Gastrocnemius medialis (tissue), 4 donors: ENCODE data around the gene SERPINA9. TPM values are rescaled to one million over a fixed set of nuclear protein-coding genes. Genes with fewer than 3 reads are reported as not detected.

Experiments
- ATAC-seq, 2 donors: fragments of 150-250 bp; one replicate each; pipeline ENCODE4 v1.9.1; 2016
- DNase-seq, 2 donors: peaks; one replicate each; pipeline ENCODE4 v3.0.0-alpha.2; 2019
- H3K27ac ChIP-seq, 4 donors: fragments of 200-600 bp; sonication (generic); 1 replicate in 1 of 4; 2 replicates in 3 of 4; pipeline ENCODE4 v1.5.1; 2016 to 2018; ENCODE audit warnings: mild to moderate bottlenecking in 2 of 4, moderate library complexity in 1 of 4
- H3K27me3 ChIP-seq, 3 donors: fragments of 200-600 bp; sonication (generic) in 2 of 3; 1 replicate in 1 of 3; 2 replicates in 2 of 3; pipeline versions ENCODE4 v1.5.1 to v1.6.0; 2016 to 2019; ENCODE audit warnings: mild to moderate bottlenecking in 1 of 3, moderate library complexity in 1 of 3
- H3K36me3 ChIP-seq, 2 donors: fragments of 200-600 bp; sonication (generic) in 1 of 2; one replicate each; pipeline ENCODE4 v1.5.1; 2017 to 2018
- H3K4me1 ChIP-seq, 2 donors: fragments of 200-600 bp; sonication (generic) in 1 of 2; one replicate each; pipeline ENCODE4 v1.5.1; 2016 to 2017; ENCODE audit warnings: mild to moderate bottlenecking in 2 of 2
- H3K4me3 ChIP-seq, 4 donors: fragments of 200-600 bp; sonication (generic) in 3 of 4; 1 replicate in 1 of 4; 2 replicates in 3 of 4; pipeline ENCODE4 v1.5.1; 2016 to 2019; ENCODE audit warnings: mild to moderate bottlenecking in 2 of 4
- H3K9me3 ChIP-seq, 3 donors: fragments of 200-600 bp; sonication (generic) in 2 of 3; 1 replicate in 1 of 3; 2 replicates in 2 of 3; pipeline ENCODE4 v1.5.1; 2016 to 2019
- CTCF ChIP-seq, 5 experiments: fragments of 450-650 bp in 3 of 5; fragments of 200-600 bp in 2 of 5; sonication (generic) in 2 of 5; IDR thresholded peaks in 4 of 5; conservative IDR thresholded peaks in 1 of 5; 1 replicate in 4 of 5; 2 replicates in 1 of 5; pipeline ENCODE4 v1.5.1; 2016 to 2019; ENCODE audit warnings: antibody characterized with exemption in 5 of 5, mild to moderate bottlenecking in 3 of 5, moderate library complexity in 3 of 5
- POLR2A ChIP-seq, 2 donors: fragments of 450-650 bp; IDR thresholded peaks; one replicate each; pipeline ENCODE4 v1.6.1; 2017; ENCODE audit warnings: antibody characterized with exemption in 2 of 2, mild to moderate bottlenecking in 2 of 2, moderate library complexity in 2 of 2
- in situ Hi-C, 4 donors: fragments of 200-750 bp; cut with MboI; loops; one replicate each; pipeline versions ENCODE4 v1.15.0 to v1.8.0; 2017; ENCODE audit warnings: low sequenced_read_pairs in 4 of 4
- intact Hi-C: fragments of 100-400 bp; cut with DNase I; formaldehyde crosslinking; loops from one replicate; pipeline ENCODE4 v1.15.1; 2023; ENCODE audit warnings: low total_unique reads
- total RNA-seq, 4 donors: library from RNA; depleted of rRNA; stranded (reverse); fragments of >200 nt; gene quantifications; one replicate each; pipeline versions ENCODE4 v1.1.0 to v1.2.3, GENCODE V29; 2016

The SERPINA9 gene
- total RNA-seq, 4 donors from 2014 or later, result not detected

GRCh38 chr14:94467728-94468520, 8.1 kb downstream of the SERPINA9 start:
- TF ChIP-seq POLR2A (IDR thresholded peaks at IDR 0.05) (no peak), CTCF (IDR thresholded peaks at IDR 0.05 in 4 of 5, conservative IDR thresholded peaks at IDR 0.05 in 1 of 5) (no peak)
- DNase-seq, result no peak
- Histone ChIP-seq H3K27me3 (no peaks in the 10 kb centered on the region), H3K36me3 (no peaks in the 10 kb centered on the region), H3K4me1 (no peaks in the 10 kb centered on the region), H3K27ac (no peak overlapping the region), H3K9me3 (no peaks in the 10 kb centered on the region), H3K4me3 (no peak overlapping the region)
- in situ Hi-C loops, result no loop called here
- ATAC-seq, result no peak
- intact Hi-C loops, result no loop called here

GRCh38 chr14:94466706-94467370, 9.2 kb downstream of the SERPINA9 start:
- Histone ChIP-seq H3K4me1 (no peaks in the 10 kb centered on the region), H3K27me3 (no peaks in the 10 kb centered on the region), H3K27ac (no peak overlapping the region), H3K4me3 (no peak overlapping the region), H3K9me3 (no peaks in the 10 kb centered on the region), H3K36me3 (no peaks in the 10 kb centered on the region)
- no peak for TF ChIP-seq CTCF (IDR thresholded peaks at IDR 0.05 in 4 of 5, conservative IDR thresholded peaks at IDR 0.05 in 1 of 5)
- TF ChIP-seq POLR2A (IDR thresholded peaks at IDR 0.05), result no peak
- in situ Hi-C loops, result no loop called here
- DNase-seq, result no peak
- ATAC-seq, result no peak
- intact Hi-C loops, result no loop called here

GRCh38 chr14:94465042-94465441, 11.0 kb downstream of the SERPINA9 start:
- H3K4me3 ChIP-seq, result no peak overlapping the region
- no peaks in the 10 kb centered on the region for H3K4me1 ChIP-seq
- ATAC-seq, result no peak
- in situ Hi-C loops, result no loop called here
- TF ChIP-seq POLR2A (IDR thresholded peaks at IDR 0.05) (no peak), CTCF (IDR thresholded peaks at IDR 0.05 in 4 of 5, conservative IDR thresholded peaks at IDR 0.05 in 1 of 5) (no peak)
- intact Hi-C loops, result no loop called here
- H3K36me3 ChIP-seq, result no peaks in the 10 kb centered on the region
- H3K27me3 ChIP-seq, result no peaks in the 10 kb centered on the region
- H3K27ac ChIP-seq, result no peak overlapping the region
- DNase-seq, result no peak
- H3K9me3 ChIP-seq, result no peaks in the 10 kb centered on the region

GRCh38 chr14:94464290-94464689, 11.7 kb downstream of the SERPINA9 start:
- intact Hi-C loops, result no loop called here
- in situ Hi-C loops, result no loop called here
- ATAC-seq, result no peak

More at GRCh38 chr14:94464290-94464689, 11.7 kb downstream of the SERPINA9 start:
- Histone ChIP-seq H3K4me3 (no peak overlapping the region), H3K9me3 (no peaks in the 10 kb centered on the region), H3K27me3 (no peaks in the 10 kb centered on the region), H3K4me1 (no peaks in the 10 kb centered on the region), H3K36me3 (no peaks in the 10 kb centered on the region), H3K27ac (no peak overlapping the region)
- TF ChIP-seq CTCF (IDR thresholded peaks at IDR 0.05 in 4 of 5, conservative IDR thresholded peaks at IDR 0.05 in 1 of 5) (no peak), POLR2A (IDR thresholded peaks at IDR 0.05) (no peak)
- DNase-seq, result no peak
